Measurements from ENCODE around the gene BTBD2.

GRCh38 chr19:1999856-2000515 is 15.5 kb downstream of the BTBD2 start:
- TF ChIP-seq, protein P1, sequence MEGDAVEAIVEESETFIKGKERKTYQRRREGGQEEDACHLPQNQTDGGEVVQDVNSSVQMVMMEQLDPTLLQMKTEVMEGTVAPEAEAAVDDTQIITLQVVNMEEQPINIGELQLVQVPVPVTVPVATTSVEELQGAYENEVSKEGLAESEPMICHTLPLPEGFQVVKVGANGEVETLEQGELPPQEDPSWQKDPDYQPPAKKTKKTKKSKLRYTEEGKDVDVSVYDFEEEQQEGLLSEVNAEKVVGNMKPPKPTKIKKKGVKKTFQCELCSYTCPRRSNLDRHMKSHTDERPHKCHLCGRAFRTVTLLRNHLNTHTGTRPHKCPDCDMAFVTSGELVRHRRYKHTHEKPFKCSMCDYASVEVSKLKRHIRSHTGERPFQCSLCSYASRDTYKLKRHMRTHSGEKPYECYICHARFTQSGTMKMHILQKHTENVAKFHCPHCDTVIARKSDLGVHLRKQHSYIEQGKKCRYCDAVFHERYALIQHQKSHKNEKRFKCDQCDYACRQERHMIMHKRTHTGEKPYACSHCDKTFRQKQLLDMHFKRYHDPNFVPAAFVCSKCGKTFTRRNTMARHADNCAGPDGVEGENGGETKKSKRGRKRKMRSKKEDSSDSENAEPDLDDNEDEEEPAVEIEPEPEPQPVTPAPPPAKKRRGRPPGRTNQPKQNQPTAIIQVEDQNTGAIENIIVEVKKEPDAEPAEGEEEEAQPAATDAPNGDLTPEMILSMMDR (optimal IDR thresholded peaks at IDR 0.05 in 1 of 3, IDR thresholded peaks at IDR 0.05 in 1 of 3, conservative IDR thresholded peaks at IDR 0.05 in 1 of 3; ENCODE audit: extremely low read depth in 1 of 3, insufficient read depth in 2 of 3, low read length in 3 of 3), result no peak
- no peak for TF ChIP-seq EZH2 (IDR thresholded peaks at IDR 0.05; ENCODE audit: low read length)
